CD4-positive, alpha-beta T cell (primary cell): ENCODE measurements around the gene VDAC2. TPM values are rescaled to one million over a fixed set of nuclear protein-coding genes. Genes with fewer than 3 reads are reported as not detected.
"Not testable (repeated sequence)": the region's sequence is repeated elsewhere in the genome, so short reads cannot be mapped to it uniquely, and the experiment has no call there.

Experiments
- ATAC-seq: fragments of 200-7000 bp; cut with Tn5 transposase; one replicate; pipeline ENCODE4 v1.10.0; 2022; ENCODE audit warnings: mild to moderate bottlenecking; ENCODE audit not compliant: poor library complexity
- CTCF ChIA-PET: fragments of 350-600 bp; sonication (Branson Sonifier 250); formaldehyde crosslinking; loops from one replicate; lab custom pipeline; 2021; ENCODE audit warnings: antibody characterized with exemption, inconsistent platforms; lab: Charles Lee
- POLR2A ChIA-PET: fragments of 350-600 bp; sonication (Branson Sonifier 250); formaldehyde crosslinking; loops from one replicate; lab custom pipeline; 2021; ENCODE audit warnings: antibody characterized with exemption, inconsistent platforms; lab: Charles Lee
- DNase-seq, 14 experiments: peaks; one replicate each; pipeline ENCODE4 v3.0.0-alpha.2; 2013 to 2020; ENCODE audit warnings: mixed read lengths in 2 of 14
- H3K27ac ChIP-seq, 2 donors: one replicate each; pipeline versions ENCODE4 v1.5.1 to v1.7.0; 2013; ENCODE audit warnings: low read length in 2 of 2, low read depth in 1 of 2, mild to moderate bottlenecking in 1 of 2
- H3K27me3 ChIP-seq, 2 experiments: 1 replicate in 1 of 2; 2 replicates in 1 of 2; pipeline versions ENCODE4 v1.6.1 to v1.7.0; 2013; ENCODE audit warnings: low read length in 2 of 2, control low read depth in 1 of 2, mild to moderate bottlenecking in 1 of 2, moderate library complexity in 1 of 2; ENCODE audit not compliant: insufficient read depth in 2 of 2, control insufficient read depth in 1 of 2
- H3K36me3 ChIP-seq: one replicate; pipeline ENCODE4 v1.6.1; 2013; ENCODE audit warnings: low read length, control low read depth; ENCODE audit not compliant: insufficient read depth
- H3K4me1 ChIP-seq: one replicate; pipeline ENCODE4 v1.6.1; 2013; ENCODE audit warnings: low read length, control low read depth; ENCODE audit not compliant: insufficient read depth
- H3K4me3 ChIP-seq: one replicate; pipeline ENCODE4 v1.5.1; 2013; ENCODE audit warnings: mild to moderate bottlenecking, low read length, moderate library complexity
- H3K9me3 ChIP-seq, 2 experiments: 1 replicate in 1 of 2; 2 replicates in 1 of 2; pipeline versions ENCODE4 v1.6.1 to v1.7.0; 2013; ENCODE audit warnings: low read length in 2 of 2, mild to moderate bottlenecking in 2 of 2, control low read depth in 1 of 2, moderate library complexity in 1 of 2; ENCODE audit not compliant: control insufficient read depth in 1 of 2, insufficient read depth in 1 of 2
- H3K27ac Mint-ChIP-seq: one replicate; pipeline ENCODE4 v1.8.0; 2020; ENCODE audit warnings: mixed read lengths
- H3K27me3 Mint-ChIP-seq: one replicate; pipeline ENCODE4 v1.8.0; 2021; ENCODE audit warnings: mixed read lengths
- H3K36me3 Mint-ChIP-seq: one replicate; pipeline ENCODE4 v1.8.0; 2021; ENCODE audit warnings: low read depth, mixed read lengths
- H3K4me1 Mint-ChIP-seq: one replicate; pipeline ENCODE4 v1.8.0; 2021; ENCODE audit warnings: low read depth, mixed read lengths
- H3K4me3 Mint-ChIP-seq: one replicate; pipeline ENCODE4 v1.8.0; 2020; ENCODE audit warnings: mild to moderate bottlenecking, mixed read lengths
- H3K9me3 Mint-ChIP-seq: one replicate; pipeline ENCODE4 v1.8.0; 2020; ENCODE audit warnings: mixed read lengths
- intact Hi-C, 2 experiments: fragments of 100-400 bp; cut with DNase I in 1 of 2; cut with micrococcal nuclease in 1 of 2; formaldehyde crosslinking; loops; one replicate each; pipeline versions ENCODE4 v1.15.1 to v1.9.0; 2023 to 2025; cut with DNase I, micrococcal nuclease
- total RNA-seq, 174 experiments: library from RNA in 2 of 174; stranded (reverse) in 2 of 174; gene quantifications; one replicate each; pipeline ENCODE4 v1.2.3 and lab custom pipeline; 2021 to 2026
- TF ChIP-seq, protein P1 (sequence below): fragments of 200-600 bp; IDR thresholded peaks from one replicate; pipeline ENCODE4 v1.8.0; 2022; ENCODE audit warnings: antibody characterized with exemption, mild to moderate bottlenecking

The VDAC2 gene
- total RNA-seq, 2 experiments from 2014 or later, result 141 to 147 TPM

DNA sequence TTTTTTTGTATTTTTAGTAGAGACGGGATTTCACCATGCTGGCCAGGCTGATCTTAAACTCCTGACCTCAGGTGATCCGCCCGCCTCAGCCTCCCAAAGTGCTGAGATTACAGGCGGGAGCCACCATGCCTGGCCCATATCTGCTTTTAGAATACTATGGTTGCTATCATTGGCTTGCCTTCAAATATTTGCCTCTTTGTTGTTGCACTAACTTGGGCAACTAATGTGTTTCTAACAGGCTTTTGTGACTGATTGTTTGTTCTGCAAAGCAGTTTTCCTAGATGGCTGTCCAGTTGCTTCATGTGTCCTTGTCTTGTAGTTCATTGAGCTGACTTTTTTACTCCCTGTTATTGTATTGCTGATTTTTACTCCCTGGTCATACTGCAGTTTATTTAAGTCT lies 9.7 kb downstream of the VDAC2 start:
- no peak overlapping the region for H3K4me3 Mint-ChIP-seq
- ATAC-seq, result no peak
- ChIA-PET CTCF (interaction anchor here (0.9 to 1.0 kb wide), 2 partner anchors 10 to 16 kb away, joined by 4 read pairs; partner anchors contain the start of gene COMTD1), POLR2A (no interaction called here)
- H3K36me3 Mint-ChIP-seq, result peaks cover 95% of the 10 kb centered on the region
- Histone ChIP-seq H3K9me3 (no peaks in the 10 kb centered on the region), H3K4me1 (peaks cover 22% of the 10 kb centered on the region), H3K4me3 (no peak overlapping the region), H3K27ac (no peak overlapping the region), H3K27me3 (no peaks in the 10 kb centered on the region), H3K36me3 (peaks cover 95% of the 10 kb centered on the region)
- H3K9me3 Mint-ChIP-seq, result no peaks in the 10 kb centered on the region
- intact Hi-C loops, result no loop called here
- no peak for DNase-seq
- TF ChIP-seq, protein P1, sequence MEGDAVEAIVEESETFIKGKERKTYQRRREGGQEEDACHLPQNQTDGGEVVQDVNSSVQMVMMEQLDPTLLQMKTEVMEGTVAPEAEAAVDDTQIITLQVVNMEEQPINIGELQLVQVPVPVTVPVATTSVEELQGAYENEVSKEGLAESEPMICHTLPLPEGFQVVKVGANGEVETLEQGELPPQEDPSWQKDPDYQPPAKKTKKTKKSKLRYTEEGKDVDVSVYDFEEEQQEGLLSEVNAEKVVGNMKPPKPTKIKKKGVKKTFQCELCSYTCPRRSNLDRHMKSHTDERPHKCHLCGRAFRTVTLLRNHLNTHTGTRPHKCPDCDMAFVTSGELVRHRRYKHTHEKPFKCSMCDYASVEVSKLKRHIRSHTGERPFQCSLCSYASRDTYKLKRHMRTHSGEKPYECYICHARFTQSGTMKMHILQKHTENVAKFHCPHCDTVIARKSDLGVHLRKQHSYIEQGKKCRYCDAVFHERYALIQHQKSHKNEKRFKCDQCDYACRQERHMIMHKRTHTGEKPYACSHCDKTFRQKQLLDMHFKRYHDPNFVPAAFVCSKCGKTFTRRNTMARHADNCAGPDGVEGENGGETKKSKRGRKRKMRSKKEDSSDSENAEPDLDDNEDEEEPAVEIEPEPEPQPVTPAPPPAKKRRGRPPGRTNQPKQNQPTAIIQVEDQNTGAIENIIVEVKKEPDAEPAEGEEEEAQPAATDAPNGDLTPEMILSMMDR, result no peak
- peaks cover 55% of the 10 kb centered on the region for H3K4me1 Mint-ChIP-seq
- peak overlapping the region; percentile 69 for H3K27ac Mint-ChIP-seq
- no peaks in the 10 kb centered on the region for H3K27me3 Mint-ChIP-seq

DNA sequence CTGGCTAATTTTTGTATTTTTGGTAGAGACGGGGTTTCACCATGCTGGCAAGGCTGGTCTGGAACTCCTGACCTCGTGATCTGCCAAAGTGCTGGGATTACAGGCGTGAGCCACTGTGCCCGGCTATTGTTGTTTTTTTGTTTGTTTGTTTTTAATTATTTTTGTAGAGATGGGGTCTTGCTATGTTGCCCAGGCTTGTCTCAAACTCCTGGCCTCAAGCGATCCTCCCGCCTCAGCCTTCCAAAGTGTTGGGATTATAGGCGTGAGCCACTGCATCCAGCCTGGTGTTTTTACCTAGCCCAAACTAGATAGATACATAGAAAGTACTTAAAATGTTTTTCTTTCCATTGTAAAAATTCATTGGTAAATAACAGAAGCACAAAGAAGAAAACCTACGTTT lies 10.9 kb downstream of the VDAC2 start:
- H3K4me3 Mint-ChIP-seq, intact Hi-C loops, H3K4me3 ChIP-seq, H3K27me3 ChIP-seq, H3K9me3 ChIP-seq, DNase-seq, H3K27me3 Mint-ChIP-seq, H3K27ac ChIP-seq, ATAC-seq, H3K9me3 Mint-ChIP-seq: not testable (repeated sequence)
- ChIA-PET CTCF (interaction anchor here (0.6 to 1.6 kb wide), 4 partner anchors 9 to 37 kb away, joined by 3 to 5 read pairs (median 4); partner anchors contain the start of gene COMTD1), POLR2A (interaction anchor here (0.5 to 7.1 kb wide), 2 partner anchors 11 to 15 kb away, joined by 3 to 56 read pairs; partner anchors contain the start of gene VDAC2)
- Histone ChIP-seq H3K4me1 (peaks cover 22% of the 10 kb centered on the region), H3K36me3 (peaks cover 95% of the 10 kb centered on the region)
- peaks cover 59% of the 10 kb centered on the region for H3K4me1 Mint-ChIP-seq
- peaks cover 95% of the 10 kb centered on the region for H3K36me3 Mint-ChIP-seq
- peak overlapping the region; percentile 69 for H3K27ac Mint-ChIP-seq

DNA sequence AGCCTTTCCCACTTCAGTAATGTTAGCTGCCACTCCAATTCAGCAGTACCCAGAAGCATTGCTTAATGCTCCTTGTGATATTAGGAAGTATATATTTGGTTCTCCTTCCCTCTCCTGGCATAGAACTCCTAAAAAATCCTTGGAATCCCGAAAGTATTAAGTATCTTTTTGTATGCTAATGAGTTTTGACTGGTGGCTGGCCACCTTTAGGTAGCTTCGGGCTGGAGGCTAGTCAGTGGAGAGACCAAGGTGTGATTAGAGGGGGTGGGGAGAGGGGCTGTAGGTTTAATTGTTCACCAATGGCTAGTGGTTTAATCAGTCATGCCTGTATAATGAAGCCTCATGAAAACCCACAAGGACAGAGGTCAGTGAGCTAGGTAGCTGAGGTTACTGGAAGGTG lies 12.9 kb downstream of the VDAC2 start:
- Histone ChIP-seq H3K9me3 (no peaks in the 10 kb centered on the region), H3K4me1 (peaks cover 14% of the 10 kb centered on the region), H3K4me3 (no peak overlapping the region), H3K36me3 (peaks cover 88% of the 10 kb centered on the region), H3K27me3 (no peaks in the 10 kb centered on the region), H3K27ac (no peak overlapping the region)
- TF ChIP-seq, protein P1, result no peak
- Mint-ChIP-seq H3K27me3 (no peaks in the 10 kb centered on the region), H3K36me3 (peaks cover 89% of the 10 kb centered on the region), H3K27ac (peak overlapping the region; percentile 53), H3K9me3 (no peaks in the 10 kb centered on the region), H3K4me1 (peaks cover 58% of the 10 kb centered on the region), H3K4me3 (no peak overlapping the region)
- ATAC-seq (no peak), DNase-seq (no peak)
- ChIA-PET POLR2A (interaction anchor here (7.1 kb wide), 1 partner anchor 13 kb away, joined by 56 read pairs; the partner anchor contains the start of gene VDAC2), CTCF (interaction anchor here (1.4 to 3.6 kb wide), 2 partner anchors 12 to 36 kb away, joined by 4 to 16 read pairs; partner anchors contain the start of gene COMTD1)
- intact Hi-C loops, result no loop called here
